HG02571 (cell line): Measurements from ENCODE around the gene PSORS1C1.
"Not testable (repeated sequence)": the region's sequence is repeated elsewhere in the genome, so short reads cannot be mapped to it uniquely, and the experiment has no call there.

Experiments used
- ATAC-seq: cut with Tn5 transposase; IDR thresholded peaks from one replicate; pipeline ENCODE4 v1.9.1; 2021; ENCODE audit warnings: mild to moderate bottlenecking, moderate library complexity; ENCODE audit not compliant: unreplicated experiment

The PSORS1C1 gene

GRCh38 chr6:31172973-31173384 lies 58.4 kb downstream of the PSORS1C1 start:
- ATAC-seq = no peak

DNA sequence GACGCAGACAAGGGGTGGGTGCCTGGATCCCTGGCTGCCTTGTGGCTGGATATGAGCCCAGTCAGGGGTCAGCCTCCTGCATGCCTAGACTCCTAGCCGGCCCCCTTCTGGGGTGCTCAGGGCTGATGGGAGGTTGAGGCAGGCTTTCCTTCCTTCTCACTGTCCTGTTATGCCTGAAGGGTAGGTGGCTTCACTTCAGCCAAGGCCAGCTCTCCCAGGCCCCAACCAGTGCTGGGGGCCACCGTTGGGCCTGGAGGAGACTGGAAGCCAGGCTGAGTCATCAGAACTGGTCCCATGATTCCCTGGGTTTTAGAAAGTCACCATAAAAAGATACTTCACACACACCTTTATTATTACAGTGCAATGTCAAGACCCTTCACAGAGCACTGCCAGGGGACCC lies 58.8 kb downstream of the PSORS1C1 start:
- no peak for ATAC-seq

- ATAC-seq = no peak
Observed at GRCh38 chr6:31174378-31174777, 59.8 kb downstream of the PSORS1C1 start.

DNA sequence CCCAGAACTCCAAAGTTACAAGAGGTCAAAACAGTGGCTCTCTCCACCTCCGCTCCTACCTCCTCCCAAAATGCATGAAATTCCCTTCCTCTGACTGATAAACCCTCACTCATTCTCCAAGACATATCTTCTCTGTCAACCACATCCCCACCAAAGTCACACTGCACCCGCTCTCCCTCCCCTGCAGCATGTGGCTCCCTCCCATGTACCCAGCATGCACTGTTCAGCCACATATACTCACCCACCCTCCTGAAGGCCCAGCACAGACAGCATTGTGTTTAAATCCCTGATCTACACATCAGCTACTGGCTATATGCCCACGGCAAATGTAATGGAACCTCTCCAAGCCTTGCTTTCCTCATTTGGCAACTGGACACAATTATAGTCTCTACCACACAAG lies 61.4 kb downstream of the PSORS1C1 start:
- ATAC-seq = no peak

- no peak for ATAC-seq
Observed at GRCh38 chr6:31178143-31179041, 63.8 kb downstream of the PSORS1C1 start.

- no peak for ATAC-seq
Observed at GRCh38 chr6:31179042-31179386, 64.4 kb downstream of the PSORS1C1 start.

GRCh38 chr6:31179896-31180295 lies 65.3 kb downstream of the PSORS1C1 start:
- ATAC-seq = no peak

- no peak for ATAC-seq
Observed at GRCh38 chr6:31180500-31180899, 65.9 kb downstream of the PSORS1C1 start.

GRCh38 chr6:31183287-31183686 lies 68.7 kb downstream of the PSORS1C1 start:
- not testable (repeated sequence) for ATAC-seq

DNA sequence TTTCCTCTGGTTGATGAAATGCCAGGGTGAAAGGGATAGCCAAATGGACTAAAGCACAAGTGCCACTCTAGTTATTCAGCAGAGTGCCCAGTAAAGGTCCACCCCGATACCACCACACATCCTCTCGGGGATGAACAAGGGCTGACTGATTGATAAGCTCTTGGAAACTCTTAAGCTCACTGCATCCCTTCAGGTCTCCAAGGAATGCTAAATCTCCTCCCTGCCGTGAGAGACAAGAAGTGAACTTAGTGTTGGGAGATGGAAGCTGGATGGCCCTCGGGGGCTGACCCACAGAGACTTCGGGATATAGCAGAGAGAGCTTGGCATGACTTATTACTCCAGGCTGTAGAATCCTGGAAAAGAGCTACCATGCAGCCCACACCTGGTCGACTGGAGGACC lies 69.3 kb downstream of the PSORS1C1 start:
- not testable (repeated sequence) for ATAC-seq

GRCh38 chr6:31185695-31186051 lies 71.1 kb downstream of the PSORS1C1 start:
- not testable (repeated sequence) for ATAC-seq

- ATAC-seq = no peak
Observed at GRCh38 chr6:31186052-31186734, 71.6 kb downstream of the PSORS1C1 start.

- ATAC-seq = no peak
Observed at GRCh38 chr6:31187780-31188194, 73.2 kb downstream of the PSORS1C1 start.

DNA sequence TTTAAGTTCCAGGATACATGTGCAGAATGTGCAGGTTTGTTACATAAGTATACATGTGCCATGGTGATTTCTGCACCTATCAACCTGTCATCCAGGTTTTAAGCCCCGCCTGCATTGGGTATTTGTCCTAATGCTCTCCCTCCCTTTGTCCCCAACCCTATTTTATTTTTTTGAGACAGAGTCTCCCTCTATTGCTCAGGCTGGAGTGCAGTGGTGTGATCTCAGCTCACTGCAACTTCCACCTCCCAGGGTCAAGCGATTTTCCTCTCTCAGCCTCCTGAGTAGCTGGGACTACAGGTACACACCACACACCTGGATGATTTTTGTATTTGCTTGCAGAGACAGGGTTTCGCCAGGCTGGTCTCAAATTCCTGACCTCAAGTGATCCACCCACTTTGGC lies 74.6 kb downstream of the PSORS1C1 start:
- ATAC-seq = not testable (repeated sequence)
